PFSK-1 (cell line): ENCODE data around the gene ZNF282.

Experiments
- FOXP2 ChIP-seq: optimal IDR thresholded peaks from 2 replicates; pipeline ENCODE3; 2011; ENCODE audit warnings: borderline replicate concordance, control low read depth, inconsistent platforms; ENCODE audit not compliant: insufficient read depth; ENCODE audit errors: extremely low read length, extremely low read depth
- POLR2AphosphoS5 ChIP-seq: IDR thresholded peaks from 2 replicates; pipeline ENCODE4 v1.6.1; 2012; ENCODE audit warnings: low read depth, mild to moderate bottlenecking, control low read depth, low read length, moderate library complexity
- SIN3A ChIP-seq: IDR thresholded peaks from 2 replicates; pipeline ENCODE4 v1.6.1; 2012; ENCODE audit warnings: mild to moderate bottlenecking, low read length, moderate library complexity, borderline replicate concordance; ENCODE audit not compliant: insufficient read depth

DNA sequence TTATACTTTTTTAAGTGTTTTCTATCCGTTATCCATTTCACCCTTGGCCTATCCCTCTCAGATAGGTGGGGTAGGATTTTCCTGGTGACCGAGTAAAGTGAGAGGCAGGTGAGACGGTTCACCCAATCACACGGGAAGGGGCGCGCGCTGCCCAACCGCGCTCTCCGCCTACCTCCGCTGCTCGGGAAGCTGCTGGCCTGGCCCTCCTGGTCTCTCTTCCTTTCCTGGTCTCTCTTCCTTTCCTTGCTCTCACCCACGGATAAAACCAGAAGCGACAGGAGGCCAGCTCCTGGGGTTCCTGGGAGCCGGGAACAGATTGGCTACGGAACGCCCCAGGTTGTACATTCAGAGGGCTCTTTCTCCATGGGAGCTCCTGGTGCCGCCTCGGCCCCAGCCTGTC lies 29.8 kb downstream of the ZNF282 start:
- TF ChIP-seq POLR2AphosphoS5 (no peak), SIN3A (no peak), FOXP2 (no peak)
